Right lung (tissue), 5 donors: ENCODE results near the gene USP3. TPM values are rescaled to one million over a fixed set of nuclear protein-coding genes. Genes with fewer than 3 reads are reported as not detected.
"Not testable (repeated sequence)": the region's sequence is repeated elsewhere in the genome, so short reads cannot be mapped to it uniquely, and the experiment has no call there.

ENCODE experiments used
- DNase-seq, 2 donors: peaks; one replicate each; pipeline ENCODE4 v3.0.0-alpha.2; 2013
- polyA plus RNA-seq, 5 donors: library from polyadenylated mRNA; unstranded; fragments of 120-200 nt; gene quantifications; one replicate each; pipeline versions ENCODE4 v1.2.1 to v1.2.3, GENCODE V29; 2013; ENCODE audit warnings: inconsistent platforms in 1 of 5, low replicate concordance in 1 of 5; ENCODE audit not compliant: insufficient read length in 5 of 5, insufficient read depth in 1 of 5

USP3 gene
- polyA plus RNA-seq, 5 donors: 37.8 to 44.7 (median 42.4) TPM

GRCh38 chr15:63509955-63510940 is 5.9 kb downstream of the USP3 start:
- DNase-seq: no peak

GRCh38 chr15:63512148-63512547 is 7.8 kb downstream of the USP3 start:
- DNase-seq: no peak

GRCh38 chr15:63513271-63513670 is 8.9 kb downstream of the USP3 start:
- no peak for DNase-seq

- no peak for DNase-seq
These were observed 9.3 kb downstream of the USP3 start for GRCh38 chr15:63513728-63514127.

- DNase-seq: peak in 1 of 2 donors; percentile 44
These were observed 10.1 kb downstream of the USP3 start for GRCh38 chr15:63514531-63514943.

GRCh38 chr15:63517202-63517601 is 12.8 kb downstream of the USP3 start:
- no peak for DNase-seq

- no peak for DNase-seq
These were observed 13.2 kb downstream of the USP3 start for GRCh38 chr15:63517628-63518027.

GRCh38 chr15:63519041-63519440 is 14.6 kb downstream of the USP3 start:
- DNase-seq: no peak

- no peak for DNase-seq
These were observed 15.3 kb downstream of the USP3 start for GRCh38 chr15:63519548-63520178.

GRCh38 chr15:63520462-63520861 is 16.1 kb downstream of the USP3 start:
- not testable (repeated sequence) for DNase-seq

GRCh38 chr15:63522225-63522578 is 17.8 kb downstream of the USP3 start:
- no peak for DNase-seq

- DNase-seq: no peak
These were observed 19.1 kb downstream of the USP3 start for GRCh38 chr15:63523306-63523990.

GRCh38 chr15:63524316-63525015 is 20.1 kb downstream of the USP3 start:
- DNase-seq: no peak

GRCh38 chr15:63526401-63526800 is 22.0 kb downstream of the USP3 start:
- DNase-seq: no peak

GRCh38 chr15:63528138-63528659 is 23.8 kb downstream of the USP3 start:
- no peak for DNase-seq

- DNase-seq: no peak
These were observed 25.8 kb downstream of the USP3 start for GRCh38 chr15:63530235-63530634.

- no peak for DNase-seq
These were observed 26.4 kb downstream of the USP3 start for GRCh38 chr15:63530752-63531299.

GRCh38 chr15:63531586-63531985 is 27.2 kb downstream of the USP3 start:
- no peak for DNase-seq

GRCh38 chr15:63532307-63532744 is 27.9 kb downstream of the USP3 start:
- DNase-seq: peak in 1 of 2 donors; percentile 37

- not testable (repeated sequence) for DNase-seq
These were observed 30.5 kb downstream of the USP3 start for GRCh38 chr15:63534888-63535287.

- DNase-seq: no peak
These were observed 31.3 kb downstream of the USP3 start for GRCh38 chr15:63535689-63536088.
